IPS DF 19.7 (cell line): Measurements from ENCODE around the gene RSPRY1.
"Not testable (repeated sequence)": the region's sequence is repeated elsewhere in the genome, so short reads cannot be mapped to it uniquely, and the experiment has no call there.

Source experiments
- DNase-seq: peaks from one replicate; pipeline ENCODE4 v3.0.0-alpha.2; 2013; ENCODE audit warnings: low read depth, low spot score

Gene RSPRY1

DNA sequence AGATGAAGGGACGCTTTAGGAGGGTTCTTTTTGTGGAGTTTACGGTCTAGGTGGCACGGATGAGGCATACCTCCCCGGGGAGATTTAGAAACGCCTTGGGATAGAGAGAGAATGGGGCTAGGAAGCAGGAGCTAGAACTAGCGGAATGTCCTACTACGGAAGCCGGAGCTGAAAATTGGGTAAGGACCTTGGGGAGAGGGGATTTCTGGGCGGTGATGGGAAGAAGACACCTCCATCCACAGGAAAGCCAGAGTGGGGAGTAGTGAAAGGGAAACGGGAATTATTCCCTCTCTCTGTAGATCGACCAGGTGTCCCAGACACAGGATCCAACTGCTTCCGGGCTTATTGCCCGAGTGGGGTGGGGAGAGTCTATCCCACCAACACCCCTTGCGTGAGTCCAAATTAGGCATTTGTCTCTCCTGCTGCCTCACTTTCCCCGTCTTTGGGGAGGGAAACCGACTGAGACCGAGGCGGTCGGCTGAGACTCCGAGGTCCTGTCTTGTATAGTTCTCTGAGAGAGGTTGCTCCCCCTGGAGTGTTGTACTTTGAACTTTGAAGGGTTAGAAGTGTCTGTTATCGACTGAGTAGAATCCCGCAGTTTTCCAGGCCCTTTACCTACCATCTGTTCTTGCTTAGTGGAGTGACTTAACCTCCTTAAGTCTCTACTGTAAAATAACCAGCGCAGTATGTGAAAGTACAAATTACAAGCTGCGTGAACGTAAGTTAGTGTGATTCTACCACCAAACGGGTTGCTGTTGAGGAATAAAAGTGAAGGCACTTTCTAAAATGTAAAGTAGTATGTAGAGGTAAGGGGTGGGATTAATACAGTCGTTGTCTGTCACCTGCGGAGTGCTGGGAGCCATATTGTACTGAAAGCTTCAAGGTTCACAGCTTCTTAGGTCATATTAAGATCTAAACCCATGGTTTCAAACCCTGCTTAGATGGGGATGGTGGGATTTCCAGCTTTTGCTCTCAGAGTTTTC lies 1.0 kb downstream of the RSPRY1 start:
- no peak for DNase-seq

GRCh38 chr16:57187902-57188710 lies 2.0 kb downstream of the RSPRY1 start:
- not testable (repeated sequence) for DNase-seq

DNA sequence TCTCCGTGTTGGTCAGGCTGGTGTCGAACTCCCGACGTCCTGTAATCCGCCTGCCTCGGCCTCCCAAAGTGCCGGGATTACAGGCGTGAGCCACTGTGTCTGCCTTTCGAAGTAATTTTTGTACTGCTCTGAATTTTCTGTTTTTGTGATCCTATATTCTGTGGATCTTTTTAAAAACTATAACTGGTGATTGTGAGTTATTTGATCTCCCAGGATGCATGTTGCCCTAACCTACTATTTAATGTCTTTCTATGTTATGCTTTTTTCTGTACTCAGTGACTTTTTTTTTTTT lies 2.5 kb downstream of the RSPRY1 start:
- DNase-seq: no peak

DNA sequence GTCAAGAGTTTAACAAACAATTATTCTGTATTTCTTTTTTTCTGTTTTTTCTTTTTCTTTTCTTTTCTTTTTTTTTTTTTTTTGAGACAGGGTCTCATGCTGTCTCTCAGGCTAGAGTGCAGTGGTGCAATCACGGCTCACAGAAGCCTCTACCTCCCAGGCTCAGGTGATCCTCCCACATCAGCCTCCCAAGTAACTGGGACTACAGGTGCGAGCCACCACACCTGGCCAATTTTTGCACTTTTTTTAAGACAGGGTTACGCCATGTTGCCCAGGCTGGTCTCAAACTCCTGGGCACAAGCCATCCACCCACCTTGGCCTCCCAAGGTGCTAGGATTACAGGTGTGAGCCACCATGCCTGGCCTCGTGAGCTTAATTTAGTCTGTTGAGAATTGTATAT lies 3.4 kb downstream of the RSPRY1 start:
- DNase-seq: not testable (repeated sequence)

DNA sequence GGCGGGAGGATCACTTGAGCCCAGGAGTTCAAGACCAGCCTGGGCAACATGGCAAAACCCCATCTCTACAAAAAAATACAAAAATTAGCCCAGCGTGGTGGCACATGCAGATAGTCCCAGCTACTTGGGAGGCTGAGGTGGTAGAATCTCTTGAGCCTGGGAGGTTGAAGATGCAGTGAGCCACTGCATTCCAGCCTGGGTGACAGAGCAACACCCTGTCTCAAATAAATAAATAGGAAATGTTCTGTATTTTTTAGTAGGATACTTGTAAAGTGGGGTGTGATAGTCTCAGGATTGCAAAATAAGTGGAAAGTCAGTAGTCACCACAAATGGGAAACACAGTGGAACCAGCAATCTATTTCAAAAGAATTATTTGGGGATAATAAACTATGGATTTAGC lies 4.0 kb downstream of the RSPRY1 start:
- DNase-seq: no peak

DNA sequence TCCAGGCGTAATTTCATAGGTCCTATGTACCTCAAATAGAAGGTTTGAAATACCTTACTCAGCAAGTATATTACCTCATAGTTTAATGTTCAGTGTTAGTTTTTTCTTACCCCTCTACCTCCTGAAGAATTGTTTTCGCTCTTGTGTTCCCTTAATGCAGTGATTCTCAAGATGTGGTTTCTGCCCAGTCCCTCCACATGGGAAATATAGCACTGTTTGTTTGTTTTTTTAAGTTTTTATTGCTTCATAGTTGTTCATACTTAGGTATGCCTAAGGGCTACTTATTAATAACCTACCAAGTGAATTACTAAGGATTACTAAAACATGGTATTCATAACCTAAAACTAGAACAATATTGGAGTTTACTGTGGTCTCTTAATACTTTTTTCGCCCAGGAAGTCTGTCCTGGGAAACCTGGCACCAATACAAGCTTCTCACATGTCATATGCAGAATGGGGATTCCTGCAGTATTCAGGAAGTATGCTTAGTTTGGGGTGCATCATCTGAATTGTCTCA lies 5.0 kb downstream of the RSPRY1 start:
- no peak for DNase-seq

GRCh38 chr16:57192146-57192545 lies 6.0 kb downstream of the RSPRY1 start:
- no peak for DNase-seq

GRCh38 chr16:57192720-57193486 lies 6.8 kb downstream of the RSPRY1 start:
- DNase-seq: no peak

DNA sequence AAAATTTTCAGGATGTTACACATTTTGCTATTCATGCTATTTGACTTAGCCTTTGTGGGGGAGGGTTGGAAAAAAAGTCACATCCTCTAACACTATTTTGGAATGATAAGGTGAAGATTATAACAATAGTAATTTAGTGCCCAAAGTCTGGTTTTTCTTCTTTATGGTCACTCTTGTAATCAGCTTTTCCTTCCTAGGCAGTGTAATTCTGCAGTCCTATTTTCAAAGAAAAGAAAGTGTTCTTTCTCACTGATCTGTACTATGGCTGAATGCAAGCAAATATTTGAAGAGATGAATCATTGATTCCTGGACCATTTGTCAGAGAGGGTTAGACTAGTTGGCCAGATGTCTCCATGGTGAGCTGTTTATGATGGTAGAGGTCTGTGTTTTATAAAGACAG lies 8.4 kb downstream of the RSPRY1 start:
- DNase-seq: no peak

GRCh38 chr16:57196286-57196685 lies 10.2 kb downstream of the RSPRY1 start:
- no peak for DNase-seq

DNA sequence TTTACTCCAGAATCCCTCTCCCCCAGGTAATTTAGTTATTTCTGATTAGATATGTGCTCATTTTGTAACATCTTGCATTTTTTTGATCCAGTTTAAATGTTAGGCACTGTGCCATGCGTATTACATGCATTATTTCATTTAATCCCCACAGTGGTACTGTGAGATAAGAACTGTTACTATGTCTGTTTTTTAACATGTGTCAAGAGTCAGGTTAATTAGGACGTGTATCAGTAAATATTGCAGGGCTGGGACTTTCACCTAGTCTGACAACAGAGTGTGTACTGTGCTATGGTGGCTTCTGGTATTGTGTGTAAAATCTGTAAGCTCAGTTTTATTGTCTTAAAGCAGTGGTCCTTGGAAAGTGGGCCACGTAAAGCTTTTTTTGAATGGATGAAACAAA lies 10.6 kb downstream of the RSPRY1 start:
- DNase-seq: no peak

- not testable (repeated sequence) for DNase-seq
These were observed 14.2 kb downstream of the RSPRY1 start for GRCh38 chr16:57200321-57200720.

GRCh38 chr16:57200926-57201325 lies 14.8 kb downstream of the RSPRY1 start:
- DNase-seq: not testable (repeated sequence)

- no peak for DNase-seq
These were observed 16.2 kb downstream of the RSPRY1 start for GRCh38 chr16:57202095-57202886.

DNA sequence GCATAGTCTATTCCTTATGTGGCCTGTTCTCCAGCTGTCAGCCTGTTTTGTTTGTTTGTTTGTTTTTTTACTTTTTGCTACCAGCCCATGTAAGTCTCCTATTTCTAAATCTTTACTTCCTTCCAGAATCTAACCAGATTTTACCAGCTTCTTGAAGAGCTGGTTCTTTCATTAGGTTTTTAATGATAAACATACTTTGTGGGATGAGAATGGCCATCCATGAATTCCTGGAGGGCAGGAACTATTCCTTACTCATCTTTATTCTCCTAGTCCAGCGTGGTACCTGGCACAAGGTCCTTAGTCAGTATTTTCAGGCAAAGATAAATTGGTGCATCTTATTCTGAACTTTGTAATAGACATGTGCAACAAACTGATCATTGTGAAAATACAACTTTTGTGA lies 17.3 kb downstream of the RSPRY1 start:
- DNase-seq: no peak

DNA sequence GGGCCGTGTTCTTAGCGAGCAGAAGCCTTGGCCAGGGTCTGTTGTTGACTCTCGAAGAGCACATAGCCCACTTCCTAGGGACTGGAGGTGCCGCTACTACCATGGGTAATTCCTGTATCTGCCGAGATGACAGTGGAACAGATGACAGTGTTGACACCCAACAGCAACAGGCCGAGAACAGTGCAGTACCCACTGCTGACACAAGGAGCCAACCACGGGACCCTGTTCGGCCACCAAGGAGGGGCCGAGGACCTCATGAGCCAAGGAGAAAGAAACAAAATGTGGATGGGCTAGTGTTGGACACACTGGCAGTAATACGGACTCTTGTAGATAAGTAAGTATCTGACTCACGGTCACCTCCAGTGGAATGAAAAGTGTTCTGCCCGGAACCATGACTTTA lies 18.5 kb downstream of the RSPRY1 start:
- no peak for DNase-seq

DNA sequence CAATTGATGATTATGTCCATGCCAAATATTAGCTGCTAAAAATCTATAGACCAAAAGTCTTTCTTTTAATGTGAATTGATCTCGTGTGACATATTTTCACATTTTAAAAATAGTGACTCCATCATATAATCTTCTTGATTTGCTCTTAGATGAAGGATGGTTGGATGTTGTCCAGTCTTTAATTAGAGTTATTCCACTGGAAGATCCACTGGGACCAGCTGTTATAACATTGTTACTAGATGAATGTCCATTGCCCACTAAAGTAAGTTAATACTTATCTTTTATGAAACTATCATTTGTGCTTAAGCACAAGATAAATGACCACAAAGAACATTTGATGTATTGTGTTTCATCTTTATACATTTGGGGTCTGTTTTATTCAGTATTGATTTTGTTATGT lies 22.8 kb downstream of the RSPRY1 start:
- no peak for DNase-seq

DNA sequence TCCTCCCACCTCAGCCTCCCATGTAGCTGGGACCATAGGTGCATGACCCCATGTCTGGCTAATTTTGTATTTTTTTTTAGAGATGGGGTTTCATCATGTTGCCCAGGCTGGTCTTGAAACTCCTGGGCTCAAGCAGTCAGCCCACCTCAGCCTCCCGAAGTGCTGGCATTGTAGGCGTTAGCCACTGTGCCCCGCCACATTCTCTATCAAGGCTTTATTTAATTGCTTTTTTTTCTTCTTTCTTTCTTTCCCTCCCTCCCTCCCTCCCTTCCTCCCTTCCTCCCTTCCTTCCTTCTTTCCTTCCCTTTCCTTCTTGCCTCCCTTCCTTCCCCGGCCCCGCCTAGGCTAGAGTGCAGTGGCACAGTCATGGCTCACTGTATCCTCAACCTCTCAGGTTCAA lies 23.7 kb downstream of the RSPRY1 start:
- no peak for DNase-seq

DNA sequence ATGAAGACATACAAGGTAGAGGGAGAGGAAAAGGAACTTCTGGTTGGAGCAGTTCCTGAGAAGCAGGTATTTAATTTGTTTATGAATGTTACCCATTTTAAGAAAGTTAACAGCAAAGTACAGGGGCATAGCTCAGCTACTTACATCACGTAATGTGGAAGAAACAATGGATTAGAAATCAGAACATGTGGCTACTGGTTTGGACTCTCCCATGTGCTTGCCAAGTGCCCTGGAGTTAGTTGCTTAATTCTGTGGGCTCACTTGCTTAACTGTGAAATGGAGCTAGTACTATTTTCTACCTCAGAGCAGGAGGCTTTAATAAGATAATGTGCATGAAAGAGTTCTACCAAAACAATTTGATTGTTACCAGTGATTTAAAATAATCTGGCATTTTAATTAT lies 27.3 kb downstream of the RSPRY1 start:
- DNase-seq: no peak

- DNase-seq: no peak
These were observed 30.8 kb downstream of the RSPRY1 start for GRCh38 chr16:57216968-57217367.

- DNase-seq: no peak
These were observed 36.9 kb downstream of the RSPRY1 start for GRCh38 chr16:57223057-57223456.
